WTC11 (cell line): ENCODE data around the gene RTL1.

Experiments used
- PRRX2 ChIP-seq: fragments of 250-450 bp; sonication (Bioruptor Pico); IDR thresholded peaks from 2 replicates; pipeline ENCODE4 v1.8.0; 2021; ENCODE audit warnings: mild to moderate bottlenecking
- TCF7 ChIP-seq: sonication (generic); formaldehyde crosslinking; IDR thresholded peaks from 2 replicates; pipeline ENCODE4 v1.8.0; 2022; ENCODE audit warnings: mild to moderate bottlenecking, low read depth, missing genetic modification reagents, moderate library complexity
- TF ChIP-seq, protein P1 (sequence below): fragments of 200-600 bp; IDR thresholded peaks from 2 replicates; pipeline ENCODE4 v1.8.0; 2022; ENCODE audit warnings: antibody characterized with exemption
- TF ChIP-seq, protein P2 (sequence below): sonication (generic); formaldehyde crosslinking; IDR thresholded peaks from 2 replicates; pipeline ENCODE4 v1.8.0; 2022; ENCODE audit warnings: mild to moderate bottlenecking, missing genetic modification reagents
- TF ChIP-seq, protein P3 (sequence below): sonication (generic); formaldehyde crosslinking; IDR thresholded peaks from 2 replicates; pipeline ENCODE4 v1.8.0; 2022; ENCODE audit warnings: missing genetic modification reagents
- TF ChIP-seq, protein P4 (sequence below): fragments of 250-450 bp; sonication (Bioruptor Pico); IDR thresholded peaks from 2 replicates; pipeline ENCODE4 v1.9.0; 2021; ENCODE audit warnings: moderate library complexity, mild to moderate bottlenecking, inconsistent platforms, borderline replicate concordance

DNA sequence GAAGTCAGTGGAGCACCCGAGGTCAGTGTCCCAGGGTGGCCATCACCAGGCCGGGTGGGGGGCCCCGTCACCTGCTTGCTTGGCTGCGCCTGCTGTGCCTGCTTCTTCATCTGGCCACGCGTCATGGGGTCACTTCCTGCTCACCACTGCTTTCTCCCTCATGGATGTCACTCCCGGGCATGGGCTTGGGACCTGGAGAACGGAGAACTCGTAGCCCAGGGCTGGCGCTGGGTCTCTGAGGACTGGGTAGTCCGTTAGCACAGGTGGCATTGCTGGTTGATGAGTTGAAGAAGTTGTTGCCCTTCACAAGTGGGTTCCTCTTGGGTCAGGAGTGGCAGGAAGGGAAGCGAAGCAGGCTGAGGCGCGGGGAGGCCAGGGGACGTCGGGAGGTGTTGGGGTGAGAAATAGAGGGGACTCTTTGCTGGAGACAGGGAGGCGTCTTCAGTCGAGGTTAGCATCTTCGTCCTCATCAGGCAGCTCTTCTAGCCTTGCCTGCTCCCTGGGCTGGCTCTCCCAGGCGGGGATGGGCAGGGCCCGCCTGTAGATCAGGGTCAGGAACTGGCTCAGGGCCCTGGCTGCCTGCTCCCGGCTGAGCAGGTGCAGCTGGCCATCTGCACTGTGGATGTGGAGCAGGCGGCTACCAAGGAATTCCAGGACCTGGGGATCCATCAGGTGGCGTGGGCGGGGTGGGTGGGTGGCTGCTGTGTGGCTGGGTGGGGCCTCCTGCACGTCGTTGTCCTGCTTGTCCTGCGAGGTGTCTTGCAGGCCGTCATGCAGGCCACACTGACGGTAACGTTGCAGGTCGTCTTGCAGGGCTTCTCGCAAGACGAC, 23.0 kb downstream of the RTL1 start:
- TF ChIP-seq, protein P1, sequence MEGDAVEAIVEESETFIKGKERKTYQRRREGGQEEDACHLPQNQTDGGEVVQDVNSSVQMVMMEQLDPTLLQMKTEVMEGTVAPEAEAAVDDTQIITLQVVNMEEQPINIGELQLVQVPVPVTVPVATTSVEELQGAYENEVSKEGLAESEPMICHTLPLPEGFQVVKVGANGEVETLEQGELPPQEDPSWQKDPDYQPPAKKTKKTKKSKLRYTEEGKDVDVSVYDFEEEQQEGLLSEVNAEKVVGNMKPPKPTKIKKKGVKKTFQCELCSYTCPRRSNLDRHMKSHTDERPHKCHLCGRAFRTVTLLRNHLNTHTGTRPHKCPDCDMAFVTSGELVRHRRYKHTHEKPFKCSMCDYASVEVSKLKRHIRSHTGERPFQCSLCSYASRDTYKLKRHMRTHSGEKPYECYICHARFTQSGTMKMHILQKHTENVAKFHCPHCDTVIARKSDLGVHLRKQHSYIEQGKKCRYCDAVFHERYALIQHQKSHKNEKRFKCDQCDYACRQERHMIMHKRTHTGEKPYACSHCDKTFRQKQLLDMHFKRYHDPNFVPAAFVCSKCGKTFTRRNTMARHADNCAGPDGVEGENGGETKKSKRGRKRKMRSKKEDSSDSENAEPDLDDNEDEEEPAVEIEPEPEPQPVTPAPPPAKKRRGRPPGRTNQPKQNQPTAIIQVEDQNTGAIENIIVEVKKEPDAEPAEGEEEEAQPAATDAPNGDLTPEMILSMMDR: no peak
- no peak for TF ChIP-seq PRRX2 (CRISPR knock-in tag)
- TF ChIP-seq, protein P2, sequence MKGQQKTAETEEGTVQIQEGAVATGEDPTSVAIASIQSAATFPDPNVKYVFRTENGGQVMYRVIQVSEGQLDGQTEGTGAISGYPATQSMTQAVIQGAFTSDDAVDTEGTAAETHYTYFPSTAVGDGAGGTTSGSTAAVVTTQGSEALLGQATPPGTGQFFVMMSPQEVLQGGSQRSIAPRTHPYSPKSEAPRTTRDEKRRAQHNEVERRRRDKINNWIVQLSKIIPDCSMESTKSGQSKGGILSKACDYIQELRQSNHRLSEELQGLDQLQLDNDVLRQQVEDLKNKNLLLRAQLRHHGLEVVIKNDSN (CRISPR knock-in tag): no peak
- TF ChIP-seq, protein P3, sequence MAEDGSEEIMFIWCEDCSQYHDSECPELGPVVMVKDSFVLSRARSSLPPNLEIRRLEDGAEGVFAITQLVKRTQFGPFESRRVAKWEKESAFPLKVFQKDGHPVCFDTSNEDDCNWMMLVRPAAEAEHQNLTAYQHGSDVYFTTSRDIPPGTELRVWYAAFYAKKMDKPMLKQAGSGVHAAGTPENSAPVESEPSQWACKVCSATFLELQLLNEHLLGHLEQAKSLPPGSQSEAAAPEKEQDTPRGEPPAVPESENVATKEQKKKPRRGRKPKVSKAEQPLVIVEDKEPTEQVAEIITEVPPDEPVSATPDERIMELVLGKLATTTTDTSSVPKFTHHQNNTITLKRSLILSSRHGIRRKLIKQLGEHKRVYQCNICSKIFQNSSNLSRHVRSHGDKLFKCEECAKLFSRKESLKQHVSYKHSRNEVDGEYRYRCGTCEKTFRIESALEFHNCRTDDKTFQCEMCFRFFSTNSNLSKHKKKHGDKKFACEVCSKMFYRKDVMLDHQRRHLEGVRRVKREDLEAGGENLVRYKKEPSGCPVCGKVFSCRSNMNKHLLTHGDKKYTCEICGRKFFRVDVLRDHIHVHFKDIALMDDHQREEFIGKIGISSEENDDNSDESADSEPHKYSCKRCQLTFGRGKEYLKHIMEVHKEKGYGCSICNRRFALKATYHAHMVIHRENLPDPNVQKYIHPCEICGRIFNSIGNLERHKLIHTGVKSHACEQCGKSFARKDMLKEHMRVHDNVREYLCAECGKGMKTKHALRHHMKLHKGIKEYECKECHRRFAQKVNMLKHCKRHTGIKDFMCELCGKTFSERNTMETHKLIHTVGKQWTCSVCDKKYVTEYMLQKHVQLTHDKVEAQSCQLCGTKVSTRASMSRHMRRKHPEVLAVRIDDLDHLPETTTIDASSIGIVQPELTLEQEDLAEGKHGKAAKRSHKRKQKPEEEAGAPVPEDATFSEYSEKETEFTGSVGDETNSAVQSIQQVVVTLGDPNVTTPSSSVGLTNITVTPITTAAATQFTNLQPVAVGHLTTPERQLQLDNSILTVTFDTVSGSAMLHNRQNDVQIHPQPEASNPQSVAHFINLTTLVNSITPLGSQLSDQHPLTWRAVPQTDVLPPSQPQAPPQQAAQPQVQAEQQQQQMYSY (CRISPR knock-in tag): no peak
- TF ChIP-seq, protein P4, sequence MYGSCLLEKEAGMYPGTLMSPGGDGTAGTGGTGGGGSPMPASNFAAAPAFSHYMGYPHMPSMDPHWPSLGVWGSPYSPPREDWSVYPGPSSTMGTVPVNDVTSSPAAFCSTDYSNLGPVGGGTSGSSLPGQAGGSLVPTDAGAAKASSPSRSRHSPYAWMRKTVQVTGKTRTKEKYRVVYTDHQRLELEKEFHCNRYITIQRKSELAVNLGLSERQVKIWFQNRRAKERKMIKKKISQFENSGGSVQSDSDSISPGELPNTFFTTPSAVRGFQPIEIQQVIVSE (CRISPR knock-in tag): no peak
- TF ChIP-seq TCF7: no peak
